H9 (cell line): ENCODE data around the gene DLX6. TPM values are rescaled to one million over a fixed set of nuclear protein-coding genes. Genes with fewer than 3 reads are reported as not detected.

Experiments used
- DNase-seq: peaks from one replicate; pipeline ENCODE4 v3.0.0-alpha.2; 2017
- H2AFZ ChIP-seq: one replicate; pipeline ENCODE4 v1.6.1; 2013; ENCODE audit warnings: mild to moderate bottlenecking, low read length, control low read depth, moderate library complexity
- H2AK5ac ChIP-seq: 2 replicates; pipeline ENCODE4 v1.6.1; 2013; ENCODE audit warnings: low read length, control low read depth, mixed read lengths; ENCODE audit not compliant: insufficient read length
- H2BK120ac ChIP-seq: one replicate; pipeline ENCODE4 v1.6.1; 2013; ENCODE audit warnings: low read depth, mild to moderate bottlenecking, low read length, control low read depth, inconsistent platforms; ENCODE audit not compliant: poor library complexity, severe bottlenecking
- H2BK12ac ChIP-seq: 2 replicates; pipeline ENCODE4 v1.6.1; 2013; ENCODE audit warnings: low read length, control low read depth, mixed read lengths, low read depth; ENCODE audit not compliant: insufficient read length
- H2BK15ac ChIP-seq: 2 replicates; pipeline ENCODE4 v1.6.1; 2013; ENCODE audit warnings: low read depth, low read length, control low read depth
- H2BK20ac ChIP-seq: one replicate; pipeline ENCODE4 v1.6.1; 2013; ENCODE audit warnings: low read depth, mild to moderate bottlenecking, low read length, control low read depth, inconsistent platforms; ENCODE audit not compliant: poor library complexity, severe bottlenecking
- H2BK5ac ChIP-seq: 2 replicates; pipeline ENCODE4 v1.6.1; 2013; ENCODE audit warnings: low read length, control low read depth, mixed read lengths; ENCODE audit not compliant: insufficient read length
- H3K14ac ChIP-seq: 2 replicates; pipeline ENCODE4 v1.6.1; 2013; ENCODE audit warnings: low read length, control low read depth; ENCODE audit not compliant: insufficient read depth
- H3K18ac ChIP-seq: 2 replicates; pipeline ENCODE4 v1.6.1; 2013; ENCODE audit warnings: low read depth, mild to moderate bottlenecking, mixed read lengths, low read length, control low read depth; ENCODE audit not compliant: insufficient read length
- H3K23ac ChIP-seq: 2 replicates; pipeline ENCODE4 v1.6.1; 2013; ENCODE audit warnings: low read length, control low read depth, mixed read lengths, low read depth; ENCODE audit not compliant: insufficient read length
- H3K23me2 ChIP-seq: 2 replicates; pipeline ENCODE4 v1.6.1; 2013; ENCODE audit warnings: low read depth, mild to moderate bottlenecking, mixed read lengths, low read length, control low read depth; ENCODE audit not compliant: insufficient read length, poor library complexity, severe bottlenecking
- H3K27ac ChIP-seq: 2 replicates; pipeline ENCODE4 v1.5.1; 2013; ENCODE audit warnings: low read length, control low read depth, mixed read lengths, low read depth; ENCODE audit not compliant: insufficient read length
- H3K27me3 ChIP-seq: 2 replicates; pipeline ENCODE4 v1.6.1; 2013; ENCODE audit warnings: low read length, control low read depth, inconsistent platforms; ENCODE audit not compliant: insufficient read depth
- H3K4ac ChIP-seq: 2 replicates; pipeline ENCODE4 v1.6.1; 2013; ENCODE audit warnings: low read depth, mild to moderate bottlenecking, control low read depth, inconsistent platforms, low read length, moderate library complexity
- H3K4me1 ChIP-seq: 2 replicates; pipeline ENCODE4 v1.6.1; 2013; ENCODE audit warnings: low read length, control low read depth, inconsistent platforms; ENCODE audit not compliant: insufficient read depth
- H3K4me2 ChIP-seq: 2 replicates; pipeline ENCODE4 v1.6.1; 2013; ENCODE audit warnings: low read length, control low read depth, mixed read lengths; ENCODE audit not compliant: insufficient read length, insufficient read depth
- H3K56ac ChIP-seq: 2 replicates; pipeline ENCODE4 v1.6.1; 2013; ENCODE audit warnings: low read depth, mild to moderate bottlenecking, mixed read lengths, low read length, control low read depth; ENCODE audit not compliant: insufficient read length
- H3K79me1 ChIP-seq: 2 replicates; pipeline ENCODE4 v1.6.1; 2013; ENCODE audit warnings: low read depth, mild to moderate bottlenecking, moderate library complexity, low read length, control low read depth, inconsistent platforms; ENCODE audit not compliant: insufficient read depth, poor library complexity, severe bottlenecking
- H3K79me2 ChIP-seq: 2 replicates; pipeline ENCODE4 v1.6.1; 2013; ENCODE audit warnings: low read length, control low read depth, inconsistent platforms; ENCODE audit not compliant: insufficient read depth
- H3K9ac ChIP-seq: 2 replicates; pipeline ENCODE4 v1.6.1; 2013; ENCODE audit warnings: low read length, control low read depth, mixed read lengths; ENCODE audit not compliant: insufficient read length; ENCODE audit errors: extremely low read depth
- H3K9me3 ChIP-seq: one replicate; pipeline ENCODE4 v1.6.1; 2013; ENCODE audit warnings: low read depth, low read length, inconsistent platforms; ENCODE audit not compliant: control insufficient read depth
- H3T11ph ChIP-seq: one replicate; pipeline ENCODE4 v1.6.1; 2013; ENCODE audit warnings: mild to moderate bottlenecking, low read length, control low read depth, inconsistent platforms
- H4K20me1 ChIP-seq: one replicate; pipeline ENCODE4 v1.6.1; 2013; ENCODE audit not compliant: control insufficient read depth, insufficient read length, insufficient read depth
- H4K5ac ChIP-seq: 2 replicates; pipeline ENCODE4 v1.6.1; 2013; ENCODE audit warnings: low read depth, mild to moderate bottlenecking, mixed read lengths, low read length, control low read depth; ENCODE audit not compliant: insufficient read length
- H4K8ac ChIP-seq: replicated peaks from 2 replicates; pipeline ENCODE4 v1.6.1; 2013; ENCODE audit warnings: low read length, control low read depth, mixed read lengths, low read depth; ENCODE audit not compliant: insufficient read length
- H4K91ac ChIP-seq: 2 replicates; pipeline ENCODE4 v1.6.1; 2013; ENCODE audit warnings: low read depth, mild to moderate bottlenecking, moderate library complexity, mixed read lengths, low read length, control low read depth; ENCODE audit not compliant: insufficient read length
- H3K27ac Mint-ChIP-seq, 3 experiments: 2 replicates in 2 of 3; 3 replicates in 1 of 3; pipeline ENCODE4 v1.8.0; 2020 to 2021; ENCODE audit warnings: mixed read lengths in 3 of 3, mild to moderate bottlenecking in 1 of 3, moderate library complexity in 1 of 3
- H3K27me3 Mint-ChIP-seq: 2 replicates; pipeline ENCODE4 v1.8.0; 2021; ENCODE audit warnings: low read depth, mild to moderate bottlenecking, moderate library complexity, mixed read lengths
- H3K36me3 Mint-ChIP-seq, 3 experiments: 2 replicates in 2 of 3; 3 replicates in 1 of 3; pipeline ENCODE4 v1.8.0; 2020 to 2021; ENCODE audit warnings: low read depth in 3 of 3, mixed read lengths in 3 of 3; ENCODE audit not compliant: insufficient read depth in 1 of 3
- H3K4me1 Mint-ChIP-seq, 2 experiments: 2 replicates each; pipeline ENCODE4 v1.8.0; 2020; ENCODE audit warnings: mixed read lengths in 2 of 2
- H3K4me3 Mint-ChIP-seq, 2 experiments: 2 replicates in 1 of 2; 3 replicates in 1 of 2; pipeline ENCODE4 v1.8.0; 2020 to 2021; ENCODE audit warnings: mild to moderate bottlenecking in 2 of 2, mixed read lengths in 2 of 2, moderate library complexity in 1 of 2
- H3K9me3 Mint-ChIP-seq, 2 experiments: 2 replicates in 1 of 2; 3 replicates in 1 of 2; pipeline ENCODE4 v1.8.0; 2020; ENCODE audit warnings: mild to moderate bottlenecking in 2 of 2, mixed read lengths in 2 of 2, moderate library complexity in 1 of 2
- total RNA-seq: library from RNA; stranded (reverse); gene quantifications from 2 replicates; pipeline ENCODE4 v1.2.1, GENCODE V29; 2021
- TF ChIP-seq, protein P1 (sequence below): fragments of 200-600 bp; sonication (generic); conservative IDR thresholded peaks from 3 replicates; pipeline ENCODE4 v1.8.0; 2021; ENCODE audit warnings: antibody characterized with exemption, mild to moderate bottlenecking

Gene DLX6
- total RNA-seq, 1 experiment from 2014 or later: 0.24 TPM

DNA sequence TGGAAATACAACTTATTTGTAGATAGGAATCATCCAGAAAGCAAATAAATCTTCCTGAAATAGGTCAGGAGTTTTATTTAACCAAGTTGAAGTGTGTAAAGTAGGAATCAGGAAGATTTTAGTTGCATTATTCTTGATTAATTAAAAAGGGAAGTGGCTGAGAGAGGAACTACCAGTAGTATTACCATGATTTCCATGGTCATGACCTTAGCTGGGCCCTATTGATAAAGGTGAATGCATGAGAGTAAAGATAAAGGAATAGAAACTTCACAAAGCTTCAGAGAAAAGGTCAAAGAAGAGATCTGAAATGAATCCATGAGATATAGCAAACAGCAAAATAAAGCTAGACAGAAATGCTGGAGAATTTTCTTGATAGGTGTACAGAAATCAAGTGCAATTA lies 46.2 kb upstream of the DLX6 start:
- no peaks in the 10 kb centered on the region for H4K20me1 ChIP-seq
- H4K5ac ChIP-seq: no peak overlapping the region
- no peak for DNase-seq
- no peaks in the 10 kb centered on the region; the same call in 1 of the 2 replicates for H3K27me3 ChIP-seq
- no peak overlapping the region for H3K4ac ChIP-seq
- H3T11ph ChIP-seq: no peak overlapping the region
- no peak overlapping the region for H2AFZ ChIP-seq
- Mint-ChIP-seq H3K9me3 (no peaks in the 10 kb centered on the region), H3K36me3 (no peaks in the 10 kb centered on the region), H3K27ac (no peak overlapping the region), H3K4me1 (no peaks in the 10 kb centered on the region), H3K4me3 (no peak overlapping the region), H3K27me3 (peaks cover 40% of the 10 kb centered on the region)
- H4K8ac ChIP-seq: no peak overlapping the region
- no peak overlapping the region for H3K23ac ChIP-seq
- no peaks in the 10 kb centered on the region for H3K4me1 ChIP-seq
- H2AK5ac ChIP-seq: no peak overlapping the region
- H3K79me2 ChIP-seq: no peaks in the 10 kb centered on the region
- H3K9me3 ChIP-seq: no peaks in the 10 kb centered on the region
- no peak overlapping the region for H4K91ac ChIP-seq
- no peak overlapping the region for H2BK12ac ChIP-seq
- H3K79me1 ChIP-seq: no peaks in the 10 kb centered on the region
- no peak overlapping the region for H2BK5ac ChIP-seq
- no peak overlapping the region for H2BK120ac ChIP-seq
- H3K23me2 ChIP-seq: no peaks in the 10 kb centered on the region
- no peak overlapping the region for H2BK20ac ChIP-seq
- no peak overlapping the region for H3K27ac ChIP-seq
- H3K9ac ChIP-seq: no peak overlapping the region
- no peak overlapping the region for H3K18ac ChIP-seq
- H3K56ac ChIP-seq: no peak overlapping the region
- no peak overlapping the region for H2BK15ac ChIP-seq
- H3K14ac ChIP-seq: no peak overlapping the region
- no peak overlapping the region for H3K4me2 ChIP-seq
- TF ChIP-seq, protein P1, sequence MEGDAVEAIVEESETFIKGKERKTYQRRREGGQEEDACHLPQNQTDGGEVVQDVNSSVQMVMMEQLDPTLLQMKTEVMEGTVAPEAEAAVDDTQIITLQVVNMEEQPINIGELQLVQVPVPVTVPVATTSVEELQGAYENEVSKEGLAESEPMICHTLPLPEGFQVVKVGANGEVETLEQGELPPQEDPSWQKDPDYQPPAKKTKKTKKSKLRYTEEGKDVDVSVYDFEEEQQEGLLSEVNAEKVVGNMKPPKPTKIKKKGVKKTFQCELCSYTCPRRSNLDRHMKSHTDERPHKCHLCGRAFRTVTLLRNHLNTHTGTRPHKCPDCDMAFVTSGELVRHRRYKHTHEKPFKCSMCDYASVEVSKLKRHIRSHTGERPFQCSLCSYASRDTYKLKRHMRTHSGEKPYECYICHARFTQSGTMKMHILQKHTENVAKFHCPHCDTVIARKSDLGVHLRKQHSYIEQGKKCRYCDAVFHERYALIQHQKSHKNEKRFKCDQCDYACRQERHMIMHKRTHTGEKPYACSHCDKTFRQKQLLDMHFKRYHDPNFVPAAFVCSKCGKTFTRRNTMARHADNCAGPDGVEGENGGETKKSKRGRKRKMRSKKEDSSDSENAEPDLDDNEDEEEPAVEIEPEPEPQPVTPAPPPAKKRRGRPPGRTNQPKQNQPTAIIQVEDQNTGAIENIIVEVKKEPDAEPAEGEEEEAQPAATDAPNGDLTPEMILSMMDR: no peak
